ENCODE results near the gene PLEKHN1. TPM values are rescaled to one million over a fixed set of nuclear protein-coding genes. Genes with fewer than 3 reads are reported as not detected.

Gene PLEKHN1, protein sequence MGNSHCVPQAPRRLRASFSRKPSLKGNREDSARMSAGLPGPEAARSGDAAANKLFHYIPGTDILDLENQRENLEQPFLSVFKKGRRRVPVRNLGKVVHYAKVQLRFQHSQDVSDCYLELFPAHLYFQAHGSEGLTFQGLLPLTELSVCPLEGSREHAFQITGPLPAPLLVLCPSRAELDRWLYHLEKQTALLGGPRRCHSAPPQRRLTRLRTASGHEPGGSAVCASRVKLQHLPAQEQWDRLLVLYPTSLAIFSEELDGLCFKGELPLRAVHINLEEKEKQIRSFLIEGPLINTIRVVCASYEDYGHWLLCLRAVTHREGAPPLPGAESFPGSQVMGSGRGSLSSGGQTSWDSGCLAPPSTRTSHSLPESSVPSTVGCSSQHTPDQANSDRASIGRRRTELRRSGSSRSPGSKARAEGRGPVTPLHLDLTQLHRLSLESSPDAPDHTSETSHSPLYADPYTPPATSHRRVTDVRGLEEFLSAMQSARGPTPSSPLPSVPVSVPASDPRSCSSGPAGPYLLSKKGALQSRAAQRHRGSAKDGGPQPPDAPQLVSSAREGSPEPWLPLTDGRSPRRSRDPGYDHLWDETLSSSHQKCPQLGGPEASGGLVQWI
- total RNA-seq (2014; rRNA removed; shearing (Covaris generic)) = 4.0 and 4.1 TPM in 2 replicates

GRCh38 chr1:966135-966703 is at the start of gene PLEKHN1:
PLEKHN1 (plus strand) TSS chr1:966482; CDS start chr1:966532, 50 bp downstream.

DNA sequence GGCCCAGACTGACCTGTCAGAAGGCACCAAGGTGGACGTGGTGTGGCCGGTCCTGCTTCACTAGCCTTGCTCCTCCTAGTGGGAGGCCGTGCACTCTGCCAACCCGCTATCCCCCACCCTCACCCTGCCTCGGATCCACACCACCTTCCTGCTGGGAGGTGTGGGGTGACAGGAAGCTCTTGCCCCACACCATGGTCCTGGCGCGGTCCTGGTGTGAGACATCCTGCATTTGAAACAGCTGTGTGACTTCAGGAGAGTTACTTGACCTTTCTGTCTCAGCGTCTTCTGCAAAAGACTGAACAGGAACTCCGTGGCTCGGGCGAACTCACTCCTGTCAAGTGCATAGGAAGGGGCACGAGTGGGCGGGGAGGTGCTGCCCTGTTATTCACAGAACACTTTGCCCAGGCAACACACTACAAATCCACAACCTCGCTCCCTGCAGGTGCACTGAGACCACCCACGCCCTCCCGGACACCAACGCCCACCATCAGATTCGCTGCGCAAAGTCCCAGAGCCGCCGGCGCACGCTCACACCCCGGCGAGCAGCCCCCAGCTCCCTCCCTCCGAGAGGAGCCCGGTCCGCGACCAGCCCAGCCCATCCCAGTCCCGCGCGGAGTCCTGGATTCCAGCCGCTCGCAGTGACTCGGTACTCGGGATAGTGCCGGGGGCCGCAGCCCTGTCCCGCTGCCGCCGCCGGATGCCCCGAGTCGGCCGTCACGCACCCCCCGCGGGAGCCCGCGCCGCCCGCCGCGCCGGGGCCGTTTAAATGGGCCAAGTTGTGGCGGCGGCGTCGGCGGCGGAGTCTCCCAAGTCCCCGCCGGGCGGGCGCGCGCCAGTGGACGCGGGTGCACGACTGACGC is 42.9 kb upstream of the PLEKHN1 start, which contains the start of gene SAMD11:
Gene SAMD11 (plus strand): TSS at position 793 of the 860 bp plus-strand sequence. CDS start 509 bp downstream, outside the sequence.

DNA sequence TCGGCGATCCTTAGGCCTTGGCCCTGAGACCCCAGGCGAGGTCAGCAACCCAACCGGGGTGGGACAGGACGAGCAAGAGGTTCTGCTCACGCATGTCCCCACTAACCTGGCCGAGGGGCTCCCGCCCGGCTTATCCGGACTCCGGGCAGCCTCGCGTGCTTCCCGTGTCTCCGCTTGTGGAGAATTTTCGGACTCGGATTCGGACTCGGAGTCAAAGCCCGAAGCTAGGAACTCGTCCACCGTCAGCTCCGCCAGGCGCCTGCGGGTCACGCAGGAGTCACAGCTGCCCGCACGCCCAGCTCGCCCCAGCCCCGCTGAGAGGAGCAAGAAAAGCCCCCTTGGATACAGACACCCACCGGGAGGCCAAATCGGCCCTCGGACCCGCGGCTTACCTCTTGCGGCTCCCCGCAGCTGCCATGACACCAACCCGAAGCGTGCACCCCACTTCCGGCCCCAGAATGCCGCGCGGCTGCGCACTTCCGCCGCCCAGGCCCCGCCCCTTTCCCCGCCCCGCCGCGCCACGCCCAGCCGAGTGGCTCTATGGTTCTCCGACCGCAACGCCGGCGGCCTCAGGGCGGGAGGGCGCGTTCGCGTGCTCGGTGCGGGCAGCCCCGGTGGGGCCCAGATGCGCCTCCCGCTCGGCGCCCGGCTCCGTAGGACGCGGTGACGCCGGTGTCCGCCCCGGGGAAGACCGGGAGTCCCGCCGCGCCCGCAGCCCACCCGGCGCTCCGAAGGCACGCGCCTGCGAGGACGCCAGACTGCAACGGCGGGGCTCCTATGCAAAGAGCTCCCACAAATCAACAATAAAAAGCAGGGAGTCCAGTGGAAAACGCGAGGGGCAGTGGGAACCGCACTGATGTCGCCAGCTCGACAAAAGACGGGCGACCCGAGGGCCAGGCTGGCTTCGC is 7.2 kb upstream of the PLEKHN1 start, which contains the start of gene NOC2L:
Gene NOC2L (minus strand): TSS at position 434 of the 908 bp plus-strand sequence. CDS start 16 bp downstream, at position 418.

GRCh38 chr1:960363-961131 is 5.7 kb upstream of the PLEKHN1 start, which contains the start of gene KLHL17:
KLHL17 (plus strand) TSS chr1:960584; CDS start chr1:960694, 110 bp downstream.

DNA sequence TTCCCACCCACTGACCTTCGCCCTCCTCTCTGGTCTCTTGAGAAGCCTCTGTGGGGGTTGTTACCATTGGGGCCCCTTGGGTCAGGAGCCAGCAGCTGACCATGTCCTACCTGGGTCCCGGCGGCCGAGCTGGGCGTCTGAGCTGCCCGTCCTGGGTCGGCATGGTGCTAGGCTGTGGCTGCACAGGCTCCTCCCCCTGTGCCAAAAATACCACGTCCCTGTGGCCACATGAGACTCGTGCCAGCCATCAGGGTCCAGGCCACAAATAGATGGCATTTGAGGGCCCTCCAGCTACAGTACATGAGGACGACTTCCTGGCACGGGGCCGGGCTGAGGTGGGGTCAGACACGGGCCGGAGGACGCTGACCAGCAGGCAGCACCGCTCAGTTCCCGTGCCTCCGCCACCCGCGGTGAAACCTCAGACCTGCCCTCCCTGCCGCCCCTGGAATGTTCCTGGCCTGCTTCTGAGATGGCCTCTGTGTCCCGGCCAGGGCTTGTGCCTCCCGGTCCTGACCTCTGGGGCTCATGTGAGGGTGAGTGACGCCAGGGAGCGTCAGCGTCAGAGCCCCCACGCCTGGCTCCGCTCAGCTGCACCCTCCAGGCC is 15.8 kb downstream of the PLEKHN1 start, which contains the start of gene PERM1:
Gene PERM1 (minus strand): TSS at position 139 of the 604 bp plus-strand sequence. CDS start 1,064 bp downstream, outside the sequence.

GRCh38 chr1:999725-1000356 is 33.6 kb downstream of the PLEKHN1 start, which contains the start of gene HES4:
HES4 (minus strand) TSS chr1:1000097; CDS start chr1:999973, 124 bp downstream.

DNA sequence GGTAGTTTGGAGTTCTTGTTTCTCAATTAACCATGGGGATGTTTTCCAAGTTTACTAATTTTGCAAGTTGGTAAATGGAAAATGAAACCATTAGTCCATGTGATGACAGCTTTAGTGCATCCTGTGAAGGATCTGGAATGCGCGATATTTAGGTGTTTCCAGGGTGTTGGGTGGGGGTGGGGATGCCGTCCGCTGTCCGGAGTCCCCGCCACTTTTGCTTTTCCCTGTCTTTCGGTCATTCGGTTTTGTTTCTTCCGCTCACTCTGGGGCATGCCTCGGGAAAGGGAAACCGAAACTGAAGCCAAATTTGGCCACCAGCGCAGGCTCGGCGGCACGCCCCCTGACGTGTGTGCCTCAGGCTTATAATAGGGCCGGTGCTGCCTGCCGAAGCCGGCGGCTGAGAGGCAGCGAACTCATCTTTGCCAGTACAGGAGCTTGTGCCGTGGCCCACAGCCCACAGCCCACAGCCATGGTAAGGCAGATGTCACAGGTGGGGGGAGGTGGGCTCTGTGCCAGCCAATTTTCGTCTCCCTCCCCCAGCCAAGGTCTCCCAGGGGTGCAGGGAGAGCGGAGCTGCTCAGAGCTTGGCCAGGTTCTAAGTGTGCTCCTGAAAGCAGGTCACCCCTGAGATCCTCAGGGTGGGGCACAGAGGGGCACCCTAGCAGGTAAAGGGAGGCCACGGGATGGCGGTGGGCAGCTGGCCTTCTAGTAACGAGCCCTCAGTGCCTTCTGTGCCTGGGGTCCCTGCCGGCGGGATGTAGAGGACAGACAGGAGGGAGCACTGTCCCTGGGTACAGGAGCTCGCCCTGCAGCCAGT is 47.0 kb downstream of the PLEKHN1 start, which contains the start of gene ISG15:
Gene ISG15 (plus strand): TSS at position 393 of the 817 bp plus-strand sequence. CDS start 77 bp downstream, at position 470.

GRCh38 chr1:1020000-1020404 is 53.7 kb downstream of the PLEKHN1 start, which contains the start of gene AGRN:
AGRN (plus strand) TSS chr1:1020120; CDS start chr1:1020173, 53 bp downstream.

Small RNA genes within 50 kb of the gene (small RNA-seq; reads per million reads assigned to genes)
- gene AL645608.3 = not detected

Other genes starting within 250 kb of the PLEKHN1 start
- 4.6 and 7.6 TPM in 2 replicates for gene SAMD11, start 42.6 kb upstream of the PLEKHN1 start, total RNA-seq (2014; rRNA removed; shearing (Covaris generic))
- 329 and 349 TPM in 2 replicates for gene NOC2L, start 7.2 kb upstream of the PLEKHN1 start, total RNA-seq (2014; rRNA removed; shearing (Covaris generic))
- gene KLHL17, start 5.9 kb upstream of the PLEKHN1 start, total RNA-seq (2014; rRNA removed; shearing (Covaris generic)) = 12.8 and 18.9 TPM in 2 replicates
- 0.27 and 0.38 TPM in 2 replicates for gene PERM1, start 15.6 kb downstream of the PLEKHN1 start, total RNA-seq (2014; rRNA removed; shearing (Covaris generic))
- 63.6 and 83.1 TPM in 2 replicates for gene HES4, start 33.6 kb downstream of the PLEKHN1 start, total RNA-seq (2014; rRNA removed; shearing (Covaris generic))
- 26.2 and 29.1 TPM in 2 replicates for gene ISG15, start 47.0 kb downstream of the PLEKHN1 start, total RNA-seq (2014; rRNA removed; shearing (Covaris generic))
- gene AGRN, start 53.6 kb downstream of the PLEKHN1 start, total RNA-seq (2014; rRNA removed; shearing (Covaris generic)) = 94.2 and 99.7 TPM in 2 replicates
- 0.56 TPM in 1 of 2 replicates, not detected in the other for gene RNF223, start 107.8 kb downstream of the PLEKHN1 start, total RNA-seq (2014; rRNA removed; shearing (Covaris generic))
- gene C1orf159, start 149.6 kb downstream of the PLEKHN1 start, total RNA-seq (2014; rRNA removed; shearing (Covaris generic)) = 20.3 and 23.0 TPM in 2 replicates
- gene TTLL10, start 207.4 kb downstream of the PLEKHN1 start, total RNA-seq (2014; rRNA removed; shearing (Covaris generic)) = not detected in 2 replicates
- not detected in 2 replicates for gene TNFRSF18, start 240.1 kb downstream of the PLEKHN1 start, total RNA-seq (2014; rRNA removed; shearing (Covaris generic))
- gene TNFRSF4, start 247.7 kb downstream of the PLEKHN1 start, total RNA-seq (2014; rRNA removed; shearing (Covaris generic)) = not detected in 2 replicates

All from A375 (cell line).